HK-2 (cell line): Measurements from ENCODE around the gene COMMD2.

Source experiments
- DNase-seq: peaks from one replicate; pipeline ENCODE4 v3.0.0-alpha.2; 2018; ENCODE audit not compliant: unreplicated experiment

Gene COMMD2

GRCh38 chr3:149752051-149752787 lies at the start of gene COMMD2:
Gene COMMD2, minus strand, starts transcription at chr3:149752489. Its CDS starts 45 bp downstream, at chr3:149752444.
- DNase-seq, result peak; percentile 87

GRCh38 chr3:149801639-149802038 lies 49.4 kb upstream of the COMMD2 start:
- DNase-seq, result no peak

GRCh38 chr3:149801195-149801594 lies 48.9 kb upstream of the COMMD2 start:
- no peak for DNase-seq

GRCh38 chr3:149800693-149801092 lies 48.4 kb upstream of the COMMD2 start:
- DNase-seq, result no peak

- DNase-seq, result no peak
These were observed 43.7 kb upstream of the COMMD2 start for GRCh38 chr3:149796026-149796425.

GRCh38 chr3:149792452-149793270 lies 40.4 kb upstream of the COMMD2 start, which contains the start of gene ANKUB1:
Gene ANKUB1, minus strand, starts transcription at chr3:149792554. Its CDS starts 188 bp downstream, at chr3:149792366.
- DNase-seq, result no peak

- DNase-seq, result no peak
These were observed 38.4 kb upstream of the COMMD2 start for GRCh38 chr3:149790698-149791097.

- DNase-seq, result no peak
These were observed 38.0 kb upstream of the COMMD2 start for GRCh38 chr3:149790268-149790667.

- DNase-seq, result peak; percentile 57
These were observed 31.9 kb upstream of the COMMD2 start for GRCh38 chr3:149784064-149784704.

GRCh38 chr3:149783576-149783975 lies 31.3 kb upstream of the COMMD2 start:
- no peak for DNase-seq

- no peak for DNase-seq
These were observed 29.5 kb upstream of the COMMD2 start for GRCh38 chr3:149781741-149782140.

GRCh38 chr3:149781211-149781610 lies 28.9 kb upstream of the COMMD2 start:
- DNase-seq, result no peak

- no peak for DNase-seq
These were observed 25.3 kb upstream of the COMMD2 start for GRCh38 chr3:149777414-149778214.

GRCh38 chr3:149776170-149776569 lies 23.9 kb upstream of the COMMD2 start:
- no peak for DNase-seq

GRCh38 chr3:149772861-149773260 lies 20.6 kb upstream of the COMMD2 start:
- no peak for DNase-seq

GRCh38 chr3:149771652-149772271 lies 19.5 kb upstream of the COMMD2 start:
- DNase-seq, result peak; percentile 42

- no peak for DNase-seq
These were observed 18.0 kb upstream of the COMMD2 start for GRCh38 chr3:149770246-149770645.

GRCh38 chr3:149768704-149769103 lies 16.4 kb upstream of the COMMD2 start:
- no peak for DNase-seq

- DNase-seq, result no peak
These were observed 15.4 kb upstream of the COMMD2 start for GRCh38 chr3:149767720-149768119.

GRCh38 chr3:149765762-149766334 lies 13.6 kb upstream of the COMMD2 start:
- no peak for DNase-seq

GRCh38 chr3:149764302-149764701 lies 12.0 kb upstream of the COMMD2 start:
- no peak for DNase-seq
